NCI-H446 treated with DMSO at 0.1 percent for 48 hours (cell line): ENCODE data around the gene LRRC4C.

Experiments used
- DNase-seq: peaks from one replicate; lab custom pipeline; 2025; lab: John Stamatoyannopoulos, UW

Gene LRRC4C

DNA sequence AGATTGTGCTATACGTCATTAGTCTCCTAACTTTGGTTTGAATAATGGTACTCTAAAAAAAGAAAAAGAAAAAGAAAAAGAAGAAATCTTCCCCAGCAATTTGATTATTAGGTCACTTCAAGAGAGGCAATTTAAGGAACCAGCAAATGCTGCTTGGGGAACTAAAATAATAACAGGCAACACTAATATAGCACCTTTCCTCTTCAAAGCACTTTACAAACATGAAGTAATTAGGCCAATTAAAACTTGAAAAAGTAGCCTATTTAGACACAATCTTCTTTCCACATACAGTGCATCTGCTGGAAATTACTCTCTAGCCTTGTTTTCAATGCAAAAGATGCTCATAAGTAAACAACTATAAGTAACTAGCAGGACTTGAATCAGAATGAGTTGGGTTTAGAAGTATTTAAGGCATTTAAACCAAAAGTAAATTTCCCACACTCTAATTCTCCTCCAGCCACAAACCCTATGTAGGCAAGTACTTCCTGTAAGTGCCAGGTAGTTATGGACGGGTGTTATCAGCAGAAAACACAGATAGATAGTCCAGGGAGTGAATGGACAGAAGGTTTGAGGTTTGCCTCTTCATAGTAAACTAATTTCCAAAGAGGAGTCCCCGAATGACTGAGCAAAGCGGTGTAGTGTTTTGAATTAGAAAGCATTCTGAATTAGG is 44.5 kb downstream of the LRRC4C start:
- DNase-seq = no peak

DNA sequence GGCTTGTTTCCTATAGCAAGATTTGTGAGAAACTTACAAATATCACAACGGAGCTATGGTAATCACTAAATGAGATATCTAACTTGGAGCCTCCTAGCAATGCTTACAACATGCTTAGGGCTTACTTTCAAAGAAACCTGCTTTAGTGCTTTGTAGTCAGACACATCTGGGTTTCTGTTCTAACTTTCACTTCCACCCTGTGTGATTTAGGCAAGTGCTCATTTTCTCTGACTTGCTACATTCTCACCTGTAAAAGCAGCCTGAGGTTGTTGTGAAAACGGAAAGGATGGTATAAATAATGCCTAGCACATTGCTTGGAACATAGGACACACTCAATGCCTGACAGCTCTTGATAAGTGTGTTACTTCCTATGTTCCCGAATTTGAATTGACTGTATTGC is 45.6 kb downstream of the LRRC4C start:
- no peak for DNase-seq

GRCh38 chr11:41405812-41406211 is 53.6 kb downstream of the LRRC4C start:
- no peak for DNase-seq

- DNase-seq = no peak
These were observed 55.3 kb downstream of the LRRC4C start for GRCh38 chr11:41404109-41404508.

GRCh38 chr11:41403458-41403857 is 56.0 kb downstream of the LRRC4C start:
- no peak for DNase-seq

GRCh38 chr11:41400819-41401382 is 58.6 kb downstream of the LRRC4C start:
- no peak for DNase-seq

GRCh38 chr11:41400124-41400523 is 59.3 kb downstream of the LRRC4C start:
- DNase-seq = no peak

- DNase-seq = no peak
These were observed 60.1 kb downstream of the LRRC4C start for GRCh38 chr11:41399323-41399722.

DNA sequence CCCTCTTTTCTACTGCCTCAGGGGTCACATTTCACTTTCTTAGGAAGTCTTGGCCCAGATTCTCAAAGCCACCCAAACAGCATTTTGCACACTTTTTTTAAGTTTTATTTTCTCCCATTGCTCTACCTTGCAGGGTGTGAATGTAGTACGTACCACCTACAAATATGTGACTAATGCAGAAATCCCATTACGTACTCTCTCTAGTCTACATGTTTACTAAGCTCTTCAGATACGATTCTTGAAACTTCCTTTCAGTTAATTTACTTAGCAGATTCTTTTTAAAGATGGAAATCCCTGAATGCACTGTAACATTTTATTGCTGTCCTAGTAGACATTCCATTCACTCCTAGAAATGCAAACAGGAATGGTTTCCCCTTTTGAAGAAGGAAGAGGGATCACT is 61.3 kb downstream of the LRRC4C start:
- DNase-seq = no peak

DNA sequence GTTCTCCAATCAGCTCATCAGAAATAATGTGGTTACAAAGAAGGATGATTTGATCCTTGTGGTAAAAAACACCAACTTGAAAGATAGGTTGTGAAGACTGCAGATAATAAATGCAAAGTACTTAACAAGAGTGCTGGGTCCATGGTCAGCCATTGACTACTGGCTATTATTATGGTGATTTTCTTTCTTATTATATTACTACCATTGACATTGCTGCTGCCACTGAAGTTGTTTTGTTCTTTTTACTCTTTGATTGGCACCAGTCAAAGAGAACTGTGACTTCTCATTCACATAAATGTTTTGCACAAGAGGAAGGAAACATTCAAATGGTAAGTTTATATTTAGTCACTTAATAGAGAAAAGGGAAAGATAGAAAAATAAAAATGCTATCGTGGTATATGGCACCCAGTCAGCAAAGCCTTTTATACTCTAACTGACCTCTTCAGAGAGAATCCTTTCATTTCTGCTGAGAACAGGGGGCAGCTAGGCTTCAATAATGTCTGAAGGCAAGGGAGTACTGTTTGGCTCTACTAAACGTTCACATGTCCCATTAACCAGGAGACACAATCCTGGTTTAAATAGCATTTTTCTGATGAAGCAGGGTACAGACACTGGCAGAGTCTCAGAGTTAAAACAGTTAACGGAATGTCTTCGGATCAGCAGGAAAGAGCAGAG is 64.8 kb downstream of the LRRC4C start:
- no peak for DNase-seq

- DNase-seq = no peak
These were observed 66.9 kb downstream of the LRRC4C start for GRCh38 chr11:41392596-41392995.

DNA sequence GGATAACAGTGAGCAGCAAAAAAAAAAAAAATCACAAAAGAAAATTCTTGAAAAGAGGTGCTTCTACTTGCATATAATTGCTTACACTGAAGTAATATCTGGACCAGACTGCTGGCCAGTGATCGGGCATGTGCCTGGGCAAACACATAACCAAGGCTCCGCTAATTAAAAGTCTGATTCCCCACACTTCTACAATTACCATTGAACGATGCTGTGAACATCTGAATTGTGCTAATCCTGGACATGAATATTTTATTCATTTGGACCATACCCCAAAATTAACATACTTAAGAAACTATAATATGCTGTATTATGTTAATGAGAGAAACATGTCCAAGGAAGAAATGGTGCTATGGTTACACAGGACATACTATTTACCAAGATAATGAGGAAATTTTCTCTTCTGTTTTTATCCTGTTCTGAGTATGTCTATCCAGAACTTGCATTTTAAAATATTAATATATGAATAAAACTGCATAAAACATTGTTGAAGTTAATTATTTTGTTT is 69.8 kb downstream of the LRRC4C start:
- DNase-seq = no peak

DNA sequence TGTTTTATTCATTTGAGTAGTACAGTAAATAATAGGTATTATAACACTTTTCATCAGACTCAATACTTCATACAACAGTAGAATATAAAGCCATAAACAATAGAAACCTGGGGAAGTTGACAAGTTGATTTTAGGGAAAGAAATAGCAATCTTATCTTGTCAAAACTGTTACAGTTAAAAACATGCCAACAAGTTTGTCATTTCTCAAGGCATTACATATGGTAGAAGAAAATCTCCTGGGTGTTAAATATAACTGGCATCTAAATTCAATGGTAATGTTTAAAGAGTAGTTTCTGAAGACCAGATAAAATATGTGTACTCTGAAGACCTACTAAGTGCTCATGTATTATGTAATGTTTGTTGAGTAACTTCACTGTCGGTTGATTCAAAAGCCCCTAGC is 75.1 kb downstream of the LRRC4C start:
- DNase-seq = no peak

- DNase-seq = no peak
These were observed 75.7 kb downstream of the LRRC4C start for GRCh38 chr11:41383768-41384167.

- DNase-seq = no peak
These were observed 76.5 kb downstream of the LRRC4C start for GRCh38 chr11:41382927-41383326.

GRCh38 chr11:41379084-41379483 is 80.4 kb downstream of the LRRC4C start:
- no peak for DNase-seq

DNA sequence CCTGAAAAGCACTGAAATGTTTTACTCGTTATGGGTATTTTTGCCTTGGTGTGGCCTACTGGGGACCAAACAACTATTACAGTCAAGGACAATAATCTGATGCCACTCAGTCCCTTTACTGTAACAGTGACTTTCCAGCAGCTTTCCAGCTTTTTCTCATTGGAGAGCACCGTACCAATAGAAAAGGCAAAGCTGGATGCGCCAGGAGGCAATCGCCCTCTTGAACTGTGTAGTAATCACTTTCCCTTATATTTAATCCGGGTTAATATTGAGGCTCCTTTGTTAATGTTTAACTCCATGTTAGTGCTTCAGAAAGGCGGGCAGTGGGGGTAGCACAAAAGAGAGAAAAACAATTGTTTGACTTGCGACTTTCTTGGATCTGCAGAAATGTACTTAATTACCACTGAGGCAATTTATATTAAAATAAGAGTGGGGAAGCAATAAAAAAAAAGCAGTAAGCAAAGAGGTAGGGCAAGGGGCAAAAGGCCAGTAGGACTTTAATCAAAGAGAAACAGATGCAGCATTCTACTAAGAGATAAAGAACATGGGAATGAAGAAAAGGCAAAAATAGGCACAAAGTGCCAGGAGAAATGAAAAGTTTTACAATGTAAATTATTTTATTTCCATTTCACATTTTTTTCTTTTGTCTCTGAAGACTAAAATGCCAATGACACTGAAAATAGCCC is 81.6 kb downstream of the LRRC4C start:
- DNase-seq = no peak

DNA sequence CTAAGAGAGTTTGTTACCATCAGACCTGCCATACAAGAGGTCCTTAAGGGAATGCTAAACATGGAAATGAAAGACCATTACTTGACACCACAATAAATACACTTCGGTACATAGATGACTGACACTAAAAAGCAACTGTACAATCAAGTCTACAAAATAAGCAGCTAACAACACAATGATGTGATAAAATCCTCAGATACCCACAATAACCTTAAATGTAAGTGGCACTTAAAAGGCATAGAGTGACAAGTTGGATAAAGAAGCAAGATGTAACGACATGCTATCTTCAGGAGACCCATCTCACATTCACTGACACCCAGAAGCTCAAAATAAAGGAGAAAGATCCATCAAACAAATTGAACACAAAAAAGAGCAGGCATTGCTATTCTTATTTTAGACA is 107.6 kb downstream of the LRRC4C start:
- no peak for DNase-seq

GRCh38 chr11:41346042-41346441 is 113.4 kb downstream of the LRRC4C start:
- DNase-seq = no peak

- DNase-seq = no peak
These were observed 125.2 kb downstream of the LRRC4C start for GRCh38 chr11:41334007-41334933.

GRCh38 chr11:41333357-41333756 is 126.1 kb downstream of the LRRC4C start:
- no peak for DNase-seq

GRCh38 chr11:41328324-41328723 is 131.1 kb downstream of the LRRC4C start:
- no peak for DNase-seq
